Prostate gland (tissue), 2 donors: ENCODE measurements around the gene PPARA. TPM values are rescaled to one million over a fixed set of nuclear protein-coding genes. Genes with fewer than 3 reads are reported as not detected.

Experiments
- DNase-seq: peaks from one replicate; pipeline ENCODE4 v3.0.0-alpha.2; 2019; ENCODE audit warnings: low spot score
- H3K27ac ChIP-seq, 2 donors: fragments of 200-600 bp; sonication (generic); 2 replicates each; pipeline ENCODE4 v1.5.1; 2017 to 2019
- H3K27me3 ChIP-seq: fragments of 200-600 bp; sonication (generic); replicated peaks from 2 replicates; pipeline ENCODE4 v1.5.1; 2019; ENCODE audit not compliant: insufficient read depth
- H3K36me3 ChIP-seq, 2 donors: fragments of 200-600 bp; sonication (generic); 1 replicate in 1 of 2; 2 replicates in 1 of 2; pipeline versions ENCODE4 v1.5.1 to v1.8.1; 2017 to 2019
- H3K4me1 ChIP-seq: fragments of 200-600 bp; sonication (generic); replicated peaks from 2 replicates; pipeline ENCODE4 v1.5.1; 2019
- H3K4me3 ChIP-seq, 2 donors: fragments of 200-600 bp; sonication (generic); 2 replicates each; pipeline ENCODE4 v1.5.1; 2017 to 2019
- H3K9me3 ChIP-seq: fragments of 200-600 bp; sonication (generic); 2 replicates; pipeline ENCODE4 v1.5.1; 2017
- CTCF ChIP-seq, 4 experiments: fragments of 200-600 bp in 2 of 4; fragments of 450-650 bp in 2 of 4; sonication (generic) in 2 of 4; IDR thresholded peaks; 1 replicate in 3 of 4; 2 replicates in 1 of 4; pipeline ENCODE4 v1.5.1; 2016 to 2019; ENCODE audit warnings: antibody characterized with exemption in 4 of 4, mild to moderate bottlenecking in 2 of 4, moderate library complexity in 2 of 4
- POLR2A ChIP-seq: fragments of 450-650 bp; IDR thresholded peaks from one replicate; pipeline ENCODE4 v1.6.1; 2016; ENCODE audit warnings: antibody characterized with exemption, mild to moderate bottlenecking
- POLR2AphosphoS5 ChIP-seq: sonication (generic); formaldehyde crosslinking; IDR thresholded peaks from one replicate; pipeline ENCODE4 v1.6.1; 2017; ENCODE audit warnings: antibody characterized with exemption
- WGBS: methylation state at CpG from one replicate; pipeline ENCODE4 v1.1.5; 2018; 5-methylcytosine and 5-hydroxymethylcytosine counted together
- intact Hi-C: fragments of 100-400 bp; cut with DNase I; formaldehyde crosslinking; loops from one replicate; pipeline ENCODE4 v1.14.2; 2022
- total RNA-seq, 2 donors: library from RNA; depleted of rRNA; stranded (reverse); fragments of >200 nt; gene quantifications; one replicate each; pipeline ENCODE4 v1.1.0, GENCODE V29; 2016

PPARA gene
- total RNA-seq, 2 donors from 2014 or later, result 21.2 to 27.3 TPM

GRCh38 chr22:46125816-46126765 lies 24.2 kb upstream of the PPARA start:
- no peak for TF ChIP-seq POLR2AphosphoS5
- no peak for TF ChIP-seq POLR2A
- no peak for TF ChIP-seq CTCF (IDR thresholded peaks at IDR 0.05)
- Histone ChIP-seq H3K9me3 (no peaks in the 10 kb centered on the region), H3K36me3 (no peaks in the 10 kb centered on the region), H3K27ac (no peak overlapping the region), H3K27me3 (no peaks in the 10 kb centered on the region), H3K4me1 (no peaks in the 10 kb centered on the region), H3K4me3 (no peak overlapping the region)
- no peak for DNase-seq
- intact Hi-C loops, result no loop called here
- 88% methylated on average over 30 of the region's 33 CpGs for WGBS

- TF ChIP-seq POLR2A (no peak), CTCF (IDR thresholded peaks at IDR 0.05) (no peak), POLR2AphosphoS5 (no peak)
- intact Hi-C loops, result no loop called here
- no peaks in the 10 kb centered on the region for H3K9me3 ChIP-seq
Measured at GRCh38 chr22:46126853-46127385, 23.4 kb upstream of the PPARA start.

GRCh38 chr22:46127556-46127955 lies 22.8 kb upstream of the PPARA start:
- no peak overlapping the region for H3K27ac ChIP-seq
- no peaks in the 10 kb centered on the region for H3K36me3 ChIP-seq
- H3K27me3 ChIP-seq, result no peaks in the 10 kb centered on the region
- no peak for TF ChIP-seq POLR2AphosphoS5
- no peak for TF ChIP-seq CTCF (IDR thresholded peaks at IDR 0.05)
- TF ChIP-seq POLR2A, result no peak
- intact Hi-C loops, result no loop called here
- no peaks in the 10 kb centered on the region for H3K4me1 ChIP-seq
- no peak for DNase-seq
- 69% methylated on average over 9 of the region's 10 CpGs for WGBS
- H3K4me3 ChIP-seq, result no peak overlapping the region
- H3K9me3 ChIP-seq, result no peaks in the 10 kb centered on the region

More at GRCh38 chr22:46126853-46127385, 23.4 kb upstream of the PPARA start:
- Histone ChIP-seq H3K27ac (no peak overlapping the region), H3K27me3 (no peaks in the 10 kb centered on the region), H3K4me1 (no peaks in the 10 kb centered on the region), H3K36me3 (no peaks in the 10 kb centered on the region), H3K4me3 (no peak overlapping the region)
- 95% methylated on average over 13 of the region's 13 CpGs for WGBS
- DNase-seq, result no peak

- Histone ChIP-seq H3K36me3 (no peaks in the 10 kb centered on the region), H3K4me3 (no peak overlapping the region), H3K9me3 (no peaks in the 10 kb centered on the region), H3K4me1 (no peaks in the 10 kb centered on the region), H3K27me3 (no peaks in the 10 kb centered on the region), H3K27ac (no peak overlapping the region)
- DNase-seq, result no peak
- 91% methylated on average over 12 of the region's 12 CpGs for WGBS
- intact Hi-C loops, result no loop called here
- no peak for TF ChIP-seq POLR2A
- no peak for TF ChIP-seq POLR2AphosphoS5
- no peak for TF ChIP-seq CTCF (IDR thresholded peaks at IDR 0.05)
Measured at GRCh38 chr22:46128606-46129005, 21.7 kb upstream of the PPARA start.
